ENCODE results near the gene TSSK6.

TSSK6 gene

DNA sequence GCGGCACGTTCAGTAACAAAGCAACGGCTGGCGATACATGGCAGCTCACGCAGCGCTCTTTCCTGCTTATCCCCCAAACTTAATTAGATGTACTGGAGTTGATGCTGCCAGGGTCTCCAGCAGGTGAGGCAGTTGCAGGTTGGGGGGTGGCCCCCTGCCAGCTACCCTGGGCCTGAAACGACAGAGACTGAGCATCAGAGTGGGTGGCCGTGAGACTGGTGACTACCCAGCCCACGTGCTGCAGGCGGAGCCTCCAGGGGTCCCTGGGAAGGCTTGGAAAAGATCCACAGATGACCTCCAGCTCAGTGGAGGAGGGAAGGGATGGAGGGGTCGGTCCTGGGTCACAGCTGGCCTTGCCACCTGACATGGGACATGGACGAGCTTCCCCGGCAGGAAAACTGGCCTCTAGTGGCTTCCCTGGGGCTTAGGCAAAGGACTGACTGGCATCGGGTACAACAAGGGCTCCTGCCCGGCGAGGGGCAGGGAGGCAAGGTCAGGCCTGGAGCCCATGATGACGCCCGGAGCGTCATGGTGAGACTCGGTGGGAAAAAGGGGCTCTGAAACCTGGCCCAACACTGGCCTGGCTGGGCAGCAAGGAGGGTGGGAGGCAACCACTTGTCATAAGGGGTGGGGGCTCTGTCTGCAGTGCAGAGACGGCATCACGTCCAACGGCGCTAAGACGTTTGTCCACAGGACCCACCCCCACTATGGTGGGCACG, 46.8 kb upstream of the TSSK6 start:
- no peaks in the 10 kb centered on the region for H3K36me3 ChIP-seq (ENCODE audit: low read length)
- H3K4me3 ChIP-seq (ENCODE audit: insufficient read depth, low read length, poor library complexity, severe bottlenecking) = no peak overlapping the region
- H3K9me2 ChIP-seq (replicated peaks; ENCODE audit: insufficient read depth, low read length) = no peaks in the 10 kb centered on the region
- H3K27me3 ChIP-seq (ENCODE audit: low read length) = no peaks in the 10 kb centered on the region
- TF ChIP-seq EZH2phosphoT487 (conservative IDR thresholded peaks at IDR 0.05; ENCODE audit: low read length) = no peak
- TF ChIP-seq, protein P1, sequence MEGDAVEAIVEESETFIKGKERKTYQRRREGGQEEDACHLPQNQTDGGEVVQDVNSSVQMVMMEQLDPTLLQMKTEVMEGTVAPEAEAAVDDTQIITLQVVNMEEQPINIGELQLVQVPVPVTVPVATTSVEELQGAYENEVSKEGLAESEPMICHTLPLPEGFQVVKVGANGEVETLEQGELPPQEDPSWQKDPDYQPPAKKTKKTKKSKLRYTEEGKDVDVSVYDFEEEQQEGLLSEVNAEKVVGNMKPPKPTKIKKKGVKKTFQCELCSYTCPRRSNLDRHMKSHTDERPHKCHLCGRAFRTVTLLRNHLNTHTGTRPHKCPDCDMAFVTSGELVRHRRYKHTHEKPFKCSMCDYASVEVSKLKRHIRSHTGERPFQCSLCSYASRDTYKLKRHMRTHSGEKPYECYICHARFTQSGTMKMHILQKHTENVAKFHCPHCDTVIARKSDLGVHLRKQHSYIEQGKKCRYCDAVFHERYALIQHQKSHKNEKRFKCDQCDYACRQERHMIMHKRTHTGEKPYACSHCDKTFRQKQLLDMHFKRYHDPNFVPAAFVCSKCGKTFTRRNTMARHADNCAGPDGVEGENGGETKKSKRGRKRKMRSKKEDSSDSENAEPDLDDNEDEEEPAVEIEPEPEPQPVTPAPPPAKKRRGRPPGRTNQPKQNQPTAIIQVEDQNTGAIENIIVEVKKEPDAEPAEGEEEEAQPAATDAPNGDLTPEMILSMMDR (IDR thresholded peaks at IDR 0.05; ENCODE audit: insufficient read depth, low read length, poor library complexity, severe bottlenecking) = no peak
- H3K9me3 ChIP-seq (ENCODE audit: insufficient read depth, low read length) = no peaks in the 10 kb centered on the region
- no peak overlapping the region for H3K4me2 ChIP-seq (ENCODE audit: low read depth, low read length, poor library complexity, severe bottlenecking)
- no peaks in the 10 kb centered on the region for H3K79me2 ChIP-seq (ENCODE audit: insufficient read depth, low read length)
- no peak overlapping the region for H3K27ac ChIP-seq (ENCODE audit: low read depth, low read length)
- H3K9ac ChIP-seq (ENCODE audit: low read length) = no peak overlapping the region
- no peaks in the 10 kb centered on the region for H3F3A ChIP-seq (ENCODE audit: insufficient read depth)
- H4K20me1 ChIP-seq (ENCODE audit: low read depth, low read length) = no peaks in the 10 kb centered on the region
- no peak overlapping the region for H2AFZ ChIP-seq (ENCODE audit: low read depth, low read length, severe bottlenecking)

DNA sequence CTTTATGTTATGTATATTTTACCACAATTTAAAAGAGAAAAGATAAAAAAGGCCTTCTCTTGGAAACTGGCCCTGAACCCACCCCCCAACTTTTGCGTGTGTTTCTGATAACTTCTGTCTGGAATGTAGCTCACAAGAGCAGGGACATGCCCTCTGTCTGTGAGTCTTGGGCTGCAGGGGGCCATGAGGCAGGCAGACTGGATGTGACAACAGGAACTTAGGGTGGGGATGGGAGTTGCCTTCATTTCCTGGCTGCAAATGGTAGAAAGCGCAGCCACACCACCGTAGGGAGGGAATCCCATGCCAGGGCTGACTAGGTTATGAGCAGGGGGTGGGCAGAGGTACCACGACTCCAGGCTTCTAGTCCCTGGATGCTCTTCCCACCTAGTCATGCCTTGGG, 44.6 kb upstream of the TSSK6 start:
- Histone ChIP-seq H3F3A (ENCODE audit: insufficient read depth) (no peaks in the 10 kb centered on the region), H3K9ac (ENCODE audit: low read length) (no peak overlapping the region), H3K27ac (ENCODE audit: low read depth, low read length) (no peak overlapping the region), H3K9me3 (ENCODE audit: insufficient read depth, low read length) (no peaks in the 10 kb centered on the region), H3K4me3 (ENCODE audit: insufficient read depth, low read length, poor library complexity, severe bottlenecking) (no peak overlapping the region), H4K20me1 (ENCODE audit: low read depth, low read length) (no peaks in the 10 kb centered on the region), H2AFZ (ENCODE audit: low read depth, low read length, severe bottlenecking) (no peak overlapping the region), H3K4me2 (ENCODE audit: low read depth, low read length, poor library complexity, severe bottlenecking) (no peak overlapping the region), H3K36me3 (ENCODE audit: low read length) (no peaks in the 10 kb centered on the region), H3K79me2 (ENCODE audit: insufficient read depth, low read length) (no peaks in the 10 kb centered on the region), H3K27me3 (ENCODE audit: low read length) (no peaks in the 10 kb centered on the region), H3K9me2 (replicated peaks; ENCODE audit: insufficient read depth, low read length) (no peaks in the 10 kb centered on the region)
- TF ChIP-seq, protein P1 (IDR thresholded peaks at IDR 0.05; ENCODE audit: insufficient read depth, low read length, poor library complexity, severe bottlenecking) = no peak
- no peak for TF ChIP-seq EZH2phosphoT487 (conservative IDR thresholded peaks at IDR 0.05; ENCODE audit: low read length)

GRCh38 chr19:19558636-19559035, 43.3 kb upstream of the TSSK6 start:
- Histone ChIP-seq H3K9me3 (ENCODE audit: insufficient read depth, low read length) (no peaks in the 10 kb centered on the region), H3K27me3 (ENCODE audit: low read length) (no peaks in the 10 kb centered on the region), H3K79me2 (ENCODE audit: insufficient read depth, low read length) (no peaks in the 10 kb centered on the region), H3F3A (ENCODE audit: insufficient read depth) (no peaks in the 10 kb centered on the region), H3K9ac (ENCODE audit: low read length) (no peak overlapping the region), H3K27ac (ENCODE audit: low read depth, low read length) (no peak overlapping the region), H2AFZ (ENCODE audit: low read depth, low read length, severe bottlenecking) (no peak overlapping the region), H3K4me3 (ENCODE audit: insufficient read depth, low read length, poor library complexity, severe bottlenecking) (no peak overlapping the region), H4K20me1 (ENCODE audit: low read depth, low read length) (no peaks in the 10 kb centered on the region), H3K4me2 (ENCODE audit: low read depth, low read length, poor library complexity, severe bottlenecking) (no peak overlapping the region), H3K9me2 (replicated peaks; ENCODE audit: insufficient read depth, low read length) (no peaks in the 10 kb centered on the region), H3K36me3 (ENCODE audit: low read length) (no peaks in the 10 kb centered on the region)
- TF ChIP-seq EZH2phosphoT487 (conservative IDR thresholded peaks at IDR 0.05; ENCODE audit: low read length) = no peak
- TF ChIP-seq, protein P1 (IDR thresholded peaks at IDR 0.05; ENCODE audit: insufficient read depth, low read length, poor library complexity, severe bottlenecking) = no peak

Data from SU-DHL-6 (cell line).